GM06990 (cell line): ENCODE data around the gene SHC2.

Experiments used
- DNase-seq: peaks from one replicate; pipeline ENCODE4 v3.0.0-alpha.2; 2011; ENCODE audit not compliant: insufficient read length; ENCODE audit errors: extremely low read depth
- H3K27me3 ChIP-seq: replicated peaks from 2 replicates; pipeline ENCODE4 v1.6.0; 2011; ENCODE audit warnings: low read length; ENCODE audit not compliant: control insufficient read depth, insufficient read depth
- H3K36me3 ChIP-seq: 2 replicates; pipeline ENCODE4 v1.5.1; 2011; ENCODE audit warnings: low read length; ENCODE audit not compliant: control insufficient read depth, insufficient read depth
- H3K4me3 ChIP-seq: replicated peaks from 2 replicates; pipeline ENCODE4 v1.5.1; 2011; ENCODE audit warnings: low read depth, mild to moderate bottlenecking, control low read depth, low read length
- TF ChIP-seq, protein P1 (sequence below): IDR thresholded peaks from 2 replicates; pipeline ENCODE4 v1.5.1; 2011; ENCODE audit warnings: low read length, control low read depth, mild to moderate bottlenecking, inconsistent platforms; ENCODE audit not compliant: insufficient read depth, poor library complexity, severe bottlenecking

The SHC2 gene

DNA sequence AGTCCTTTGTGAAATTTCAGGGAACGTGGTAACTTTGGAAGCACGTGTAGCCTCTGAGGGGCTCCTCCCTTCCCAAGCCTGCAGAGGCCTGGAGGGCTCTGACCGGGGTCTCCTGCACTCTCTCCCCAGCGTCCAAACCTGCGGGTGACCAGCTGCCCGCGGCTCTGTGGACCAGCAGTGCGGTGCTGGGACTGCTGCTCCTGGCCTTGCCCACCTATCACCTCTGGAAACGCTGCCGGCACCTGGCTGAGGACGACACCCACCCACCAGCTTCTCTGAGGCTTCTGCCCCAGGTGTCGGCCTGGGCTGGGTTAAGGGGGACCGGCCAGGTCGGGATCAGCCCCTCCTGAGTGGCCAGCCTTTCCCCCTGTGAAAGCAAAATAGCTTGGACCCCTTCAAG lies 43.8 kb upstream of the SHC2 start:
- Histone ChIP-seq H3K36me3 (no peaks in the 10 kb centered on the region), H3K27me3 (no peaks in the 10 kb centered on the region), H3K4me3 (no peak overlapping the region)
- no peak for DNase-seq
- TF ChIP-seq, protein P1, sequence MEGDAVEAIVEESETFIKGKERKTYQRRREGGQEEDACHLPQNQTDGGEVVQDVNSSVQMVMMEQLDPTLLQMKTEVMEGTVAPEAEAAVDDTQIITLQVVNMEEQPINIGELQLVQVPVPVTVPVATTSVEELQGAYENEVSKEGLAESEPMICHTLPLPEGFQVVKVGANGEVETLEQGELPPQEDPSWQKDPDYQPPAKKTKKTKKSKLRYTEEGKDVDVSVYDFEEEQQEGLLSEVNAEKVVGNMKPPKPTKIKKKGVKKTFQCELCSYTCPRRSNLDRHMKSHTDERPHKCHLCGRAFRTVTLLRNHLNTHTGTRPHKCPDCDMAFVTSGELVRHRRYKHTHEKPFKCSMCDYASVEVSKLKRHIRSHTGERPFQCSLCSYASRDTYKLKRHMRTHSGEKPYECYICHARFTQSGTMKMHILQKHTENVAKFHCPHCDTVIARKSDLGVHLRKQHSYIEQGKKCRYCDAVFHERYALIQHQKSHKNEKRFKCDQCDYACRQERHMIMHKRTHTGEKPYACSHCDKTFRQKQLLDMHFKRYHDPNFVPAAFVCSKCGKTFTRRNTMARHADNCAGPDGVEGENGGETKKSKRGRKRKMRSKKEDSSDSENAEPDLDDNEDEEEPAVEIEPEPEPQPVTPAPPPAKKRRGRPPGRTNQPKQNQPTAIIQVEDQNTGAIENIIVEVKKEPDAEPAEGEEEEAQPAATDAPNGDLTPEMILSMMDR = no peak

DNA sequence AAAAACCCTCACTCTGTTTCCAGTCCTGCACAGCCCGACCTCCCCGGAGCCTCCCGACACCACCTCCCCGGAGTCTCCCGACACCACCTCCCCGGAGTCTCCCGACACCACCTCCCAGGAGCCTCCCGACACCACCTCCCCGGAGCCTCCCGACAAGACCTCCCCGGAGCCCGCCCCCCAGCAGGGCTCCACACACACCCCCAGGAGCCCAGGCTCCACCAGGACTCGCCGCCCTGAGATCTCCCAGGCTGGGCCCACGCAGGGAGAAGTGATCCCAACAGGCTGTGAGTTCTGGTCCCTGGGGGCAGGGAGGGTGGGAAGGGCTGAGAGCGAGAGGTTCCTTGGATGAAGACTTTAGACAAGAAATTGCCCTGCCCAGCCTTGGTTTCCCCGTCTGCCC lies 40.8 kb upstream of the SHC2 start:
- no peaks in the 10 kb centered on the region; the same call in none of the 2 replicates for H3K27me3 ChIP-seq
- no peak overlapping the region for H3K4me3 ChIP-seq
- TF ChIP-seq, protein P1 = no peak
- H3K36me3 ChIP-seq = no peaks in the 10 kb centered on the region
- no peak for DNase-seq

DNA sequence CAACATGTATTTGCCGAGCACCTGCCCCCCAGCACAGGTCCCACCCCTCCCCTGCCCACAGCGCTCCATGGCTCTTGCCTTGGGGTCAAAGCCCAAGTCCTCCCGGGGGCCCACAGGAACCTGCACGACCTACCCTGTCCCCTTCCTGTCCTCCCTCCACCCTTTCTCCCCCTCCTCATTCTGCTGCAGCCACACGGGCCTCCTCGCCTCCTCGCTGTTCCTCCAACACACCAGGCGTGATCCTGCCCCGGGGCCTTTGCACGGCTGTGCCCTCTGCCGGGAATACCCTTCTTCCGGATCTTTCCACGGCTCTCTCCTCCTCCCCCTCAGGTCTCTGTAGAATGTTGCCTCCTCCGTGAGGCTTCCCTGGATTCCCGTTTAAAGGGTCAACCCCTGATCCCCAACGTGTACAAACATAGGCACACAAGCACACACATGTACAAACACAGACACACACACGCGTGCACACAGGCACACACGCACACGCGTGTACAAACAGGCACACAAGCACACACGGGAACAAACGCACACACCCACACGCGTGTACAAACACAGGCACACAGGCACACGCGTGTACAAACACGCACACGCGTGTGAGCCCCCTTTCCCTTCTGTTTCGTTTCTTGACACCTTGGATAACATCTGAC lies 38.3 kb upstream of the SHC2 start:
- DNase-seq = no peak
- H3K4me3 ChIP-seq = no peak overlapping the region
- no peaks in the 10 kb centered on the region for H3K36me3 ChIP-seq
- TF ChIP-seq, protein P1 = no peak
- no peaks in the 10 kb centered on the region; the same call in none of the 2 replicates for H3K27me3 ChIP-seq

DNA sequence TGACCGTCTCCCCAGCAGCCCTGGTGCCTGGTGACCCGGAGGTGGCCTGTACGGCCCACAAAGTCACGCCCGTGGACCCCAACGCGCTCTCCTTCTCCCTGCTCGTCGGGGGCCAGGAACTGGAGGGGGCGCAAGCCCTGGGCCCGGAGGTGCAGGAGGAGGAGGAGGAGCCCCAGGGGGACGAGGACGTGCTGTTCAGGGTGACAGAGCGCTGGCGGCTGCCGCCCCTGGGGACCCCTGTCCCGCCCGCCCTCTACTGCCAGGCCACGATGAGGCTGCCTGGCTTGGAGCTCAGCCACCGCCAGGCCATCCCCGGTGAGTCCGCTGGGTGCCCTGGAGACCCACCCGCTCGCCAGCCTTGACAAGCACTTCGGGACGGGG lies 37.7 kb upstream of the SHC2 start:
- H3K27me3 ChIP-seq = no peaks in the 10 kb centered on the region; the same call in none of the 2 replicates
- no peak for DNase-seq
- TF ChIP-seq, protein P1 = no peak
- H3K4me3 ChIP-seq = no peak overlapping the region
- H3K36me3 ChIP-seq = no peaks in the 10 kb centered on the region

DNA sequence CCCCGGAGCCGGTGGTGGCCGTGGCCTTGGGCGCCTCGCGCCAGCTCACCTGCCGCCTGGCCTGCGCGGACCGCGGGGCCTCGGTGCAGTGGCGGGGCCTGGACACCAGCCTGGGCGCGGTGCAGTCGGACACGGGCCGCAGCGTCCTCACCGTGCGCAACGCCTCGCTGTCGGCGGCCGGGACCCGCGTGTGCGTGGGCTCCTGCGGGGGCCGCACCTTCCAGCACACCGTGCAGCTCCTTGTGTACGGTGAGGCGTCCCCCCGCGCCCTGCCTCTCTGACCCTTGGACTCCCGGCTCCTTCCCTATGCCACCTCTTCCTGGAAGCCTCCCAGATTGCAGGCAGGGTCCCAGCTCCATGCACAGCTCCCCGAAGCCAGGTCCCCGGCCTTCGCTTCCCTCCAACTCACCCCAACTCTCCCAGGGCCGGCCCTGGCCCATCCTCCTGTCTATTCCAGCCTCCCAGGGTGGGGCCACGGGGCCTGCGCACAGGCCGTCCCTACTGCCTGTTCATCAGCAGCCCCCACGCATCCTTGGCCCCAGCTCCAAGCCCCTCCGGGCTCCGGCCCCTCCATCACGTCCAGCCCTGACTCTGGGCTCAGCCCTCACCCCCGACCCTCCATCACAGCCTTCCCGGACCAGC lies 37.2 kb upstream of the SHC2 start:
- DNase-seq = no peak
- no peaks in the 10 kb centered on the region for H3K36me3 ChIP-seq

More for the DNA sequence above, 37.2 kb upstream of the SHC2 start:
- TF ChIP-seq, protein P1 = no peak
- Histone ChIP-seq H3K4me3 (no peak overlapping the region), H3K27me3 (no peaks in the 10 kb centered on the region; the same call in none of the 2 replicates)
